ENCODE results near the gene UTS2R. TPM values are rescaled to one million over a fixed set of nuclear protein-coding genes. Genes with fewer than 3 reads are reported as not detected.

UTS2R gene
- total RNA-seq, 2 donors from 2014 or later: 0.40 TPM; not detected in 1

GRCh38 chr17:82354804-82355308 is 16.7 kb upstream of the UTS2R start:
- TF ChIP-seq, protein P1, sequence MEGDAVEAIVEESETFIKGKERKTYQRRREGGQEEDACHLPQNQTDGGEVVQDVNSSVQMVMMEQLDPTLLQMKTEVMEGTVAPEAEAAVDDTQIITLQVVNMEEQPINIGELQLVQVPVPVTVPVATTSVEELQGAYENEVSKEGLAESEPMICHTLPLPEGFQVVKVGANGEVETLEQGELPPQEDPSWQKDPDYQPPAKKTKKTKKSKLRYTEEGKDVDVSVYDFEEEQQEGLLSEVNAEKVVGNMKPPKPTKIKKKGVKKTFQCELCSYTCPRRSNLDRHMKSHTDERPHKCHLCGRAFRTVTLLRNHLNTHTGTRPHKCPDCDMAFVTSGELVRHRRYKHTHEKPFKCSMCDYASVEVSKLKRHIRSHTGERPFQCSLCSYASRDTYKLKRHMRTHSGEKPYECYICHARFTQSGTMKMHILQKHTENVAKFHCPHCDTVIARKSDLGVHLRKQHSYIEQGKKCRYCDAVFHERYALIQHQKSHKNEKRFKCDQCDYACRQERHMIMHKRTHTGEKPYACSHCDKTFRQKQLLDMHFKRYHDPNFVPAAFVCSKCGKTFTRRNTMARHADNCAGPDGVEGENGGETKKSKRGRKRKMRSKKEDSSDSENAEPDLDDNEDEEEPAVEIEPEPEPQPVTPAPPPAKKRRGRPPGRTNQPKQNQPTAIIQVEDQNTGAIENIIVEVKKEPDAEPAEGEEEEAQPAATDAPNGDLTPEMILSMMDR (conservative IDR thresholded peaks at IDR 0.05): no peak

DNA sequence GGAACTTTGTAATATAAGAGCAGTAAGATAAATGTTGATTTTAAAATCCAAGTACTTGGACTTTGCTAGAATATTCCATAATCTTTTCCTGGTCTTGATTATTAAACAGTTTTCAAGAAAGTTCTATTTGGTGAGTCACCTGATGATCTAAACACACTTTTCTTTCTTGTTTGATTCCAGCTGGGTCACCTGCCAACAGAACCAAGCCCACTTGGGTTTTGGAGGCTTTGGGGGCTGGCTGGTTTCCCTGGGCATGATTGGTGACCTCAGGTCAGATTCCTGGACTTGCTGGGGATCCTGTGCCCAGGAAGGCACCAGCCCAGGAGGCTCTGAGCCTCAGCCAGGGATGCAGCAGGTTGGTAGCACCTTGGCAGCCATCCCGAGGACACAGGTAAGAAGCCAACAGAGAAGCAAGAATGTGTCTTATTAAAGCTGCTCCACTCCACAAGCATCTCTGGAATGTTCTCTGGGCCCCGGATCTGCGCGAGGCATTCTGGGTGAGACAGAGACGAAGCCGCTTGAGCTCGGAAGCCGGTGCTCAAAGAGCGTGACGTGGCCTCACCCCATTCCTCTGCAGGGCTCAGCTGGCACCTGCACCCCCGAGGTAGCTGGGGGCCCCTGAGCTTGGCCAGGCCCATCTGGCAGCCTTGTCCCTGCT is 15.7 kb upstream of the UTS2R start:
- Mint-ChIP-seq H3K4me3 (no peak overlapping the region), H3K27ac (no peak overlapping the region), H3K36me3 (ENCODE audit: low read depth) (no peaks in the 10 kb centered on the region), H3K4me1 (peaks cover 2% of the 10 kb centered on the region), H3K9me3 (no peaks in the 10 kb centered on the region), H3K27me3 (ENCODE audit: insufficient read depth) (peaks cover 11% of the 10 kb centered on the region)
- Histone ChIP-seq H3K27me3 (ENCODE audit: control insufficient read depth, insufficient read depth, low read length, poor library complexity, severe bottlenecking) (no peaks in the 10 kb centered on the region), H3K9ac (ENCODE audit: extremely low read depth, low read length, poor library complexity, severe bottlenecking) (no peak overlapping the region), H3K36me3 (ENCODE audit: control insufficient read depth, insufficient read depth, low read length) (no peaks in the 10 kb centered on the region), H3K4me1 (ENCODE audit: control insufficient read depth, insufficient read depth, low read length) (no peaks in the 10 kb centered on the region), H3K9me3 (ENCODE audit: control insufficient read depth, low read length) (no peaks in the 10 kb centered on the region), H3K4me3 (ENCODE audit: low read length) (no peak overlapping the region), H3K27ac (ENCODE audit: low read depth, low read length) (no peak overlapping the region)
- DNase-seq: peak; percentile 54
- TF ChIP-seq, protein P1 (conservative IDR thresholded peaks at IDR 0.05): no peak
- 88 to 91% methylated on average over 8 to 11 of the region's 11 CpGs for WGBS, 2 experiments (ENCODE audit: insufficient coverage in 1 of 2, insufficient read length in 1 of 2)

More at GRCh38 chr17:82354804-82355308, 16.7 kb upstream of the UTS2R start:
- Histone ChIP-seq H3K9ac (ENCODE audit: extremely low read depth, low read length, poor library complexity, severe bottlenecking) (no peak overlapping the region), H3K27me3 (ENCODE audit: control insufficient read depth, insufficient read depth, low read length, poor library complexity, severe bottlenecking) (no peaks in the 10 kb centered on the region), H3K36me3 (ENCODE audit: control insufficient read depth, insufficient read depth, low read length) (no peaks in the 10 kb centered on the region), H3K27ac (ENCODE audit: low read depth, low read length) (no peak overlapping the region), H3K9me3 (ENCODE audit: control insufficient read depth, low read length) (no peaks in the 10 kb centered on the region), H3K4me1 (ENCODE audit: control insufficient read depth, insufficient read depth, low read length) (no peaks in the 10 kb centered on the region), H3K4me3 (ENCODE audit: low read length) (no peak overlapping the region)
- Mint-ChIP-seq H3K27me3 (ENCODE audit: insufficient read depth) (peaks cover 11% of the 10 kb centered on the region), H3K4me3 (no peak overlapping the region), H3K4me1 (peaks cover 2% of the 10 kb centered on the region), H3K9me3 (no peaks in the 10 kb centered on the region), H3K36me3 (ENCODE audit: low read depth) (no peaks in the 10 kb centered on the region), H3K27ac (no peak overlapping the region)
- WGBS, 2 experiments (ENCODE audit: insufficient coverage in 1 of 2, insufficient read length in 1 of 2): 93 to 96% methylated on average over 6 to 7 of the region's 7 CpGs
- DNase-seq: no peak

DNA sequence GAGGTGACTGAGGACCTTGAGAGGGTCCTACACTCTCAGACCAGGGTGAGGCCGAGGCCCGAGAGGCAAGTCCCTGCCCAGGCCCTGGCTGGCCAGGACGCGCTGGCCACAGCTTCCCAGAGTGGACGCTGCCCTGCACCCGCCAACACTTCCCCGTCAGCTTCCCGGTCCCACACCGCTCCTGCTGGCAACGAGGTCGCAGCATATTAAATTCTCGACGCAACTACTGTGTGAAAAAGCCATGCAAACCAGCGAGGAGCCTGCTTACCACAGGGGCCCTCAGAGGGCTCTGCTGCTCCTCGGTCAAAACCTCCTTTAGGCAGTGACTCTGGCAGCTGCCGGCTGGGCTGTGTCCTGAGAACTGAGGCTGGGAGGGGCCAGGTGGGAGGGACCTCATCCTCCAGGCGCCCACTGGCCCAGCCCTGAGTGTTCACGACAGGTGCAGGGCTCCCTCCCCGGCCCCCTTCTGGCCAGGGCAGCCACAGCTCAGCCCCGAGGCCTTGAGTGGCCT is 14.7 kb upstream of the UTS2R start:
- DNase-seq: peak; percentile 88
- Histone ChIP-seq H3K36me3 (ENCODE audit: control insufficient read depth, insufficient read depth, low read length) (no peaks in the 10 kb centered on the region), H3K9ac (ENCODE audit: extremely low read depth, low read length, poor library complexity, severe bottlenecking) (no peak overlapping the region), H3K4me1 (ENCODE audit: control insufficient read depth, insufficient read depth, low read length) (no peaks in the 10 kb centered on the region), H3K9me3 (ENCODE audit: control insufficient read depth, low read length) (no peaks in the 10 kb centered on the region), H3K27me3 (ENCODE audit: control insufficient read depth, insufficient read depth, low read length, poor library complexity, severe bottlenecking) (no peaks in the 10 kb centered on the region), H3K4me3 (ENCODE audit: low read length) (no peak overlapping the region), H3K27ac (ENCODE audit: low read depth, low read length) (no peak overlapping the region)
- TF ChIP-seq, protein P1 (conservative IDR thresholded peaks at IDR 0.05): peak; percentile 46
- H3K27me3 Mint-ChIP-seq (ENCODE audit: insufficient read depth): peaks cover 16% of the 10 kb centered on the region
- H3K4me1 Mint-ChIP-seq: peaks cover 2% of the 10 kb centered on the region
- no peak overlapping the region for H3K27ac Mint-ChIP-seq
- H3K9me3 Mint-ChIP-seq: no peaks in the 10 kb centered on the region
- WGBS, 2 experiments (ENCODE audit: insufficient coverage in 1 of 2, insufficient read length in 1 of 2): 71 to 77% methylated on average over 15 to 20 of the region's 20 CpGs
- H3K36me3 Mint-ChIP-seq (ENCODE audit: low read depth): no peaks in the 10 kb centered on the region
- H3K4me3 Mint-ChIP-seq: no peak overlapping the region
